ENCODE results near the gene GAA.
A peak's percentile ranks its signal among the peaks of the same experiment; 100 is the strongest.
"Not testable (repeated sequence)": the region's sequence is repeated elsewhere in the genome, so short reads cannot be mapped to it uniquely, and the experiment has no call there.

GAA gene

GRCh38 chr17:80145076-80146075, 44.0 kb downstream of the GAA start:
- no peak for DNase-seq (ENCODE audit: low read depth)

GRCh38 chr17:80146121-80147034, 45.0 kb downstream of the GAA start:
- DNase-seq (ENCODE audit: low read depth) = no peak

GRCh38 chr17:80147035-80147822, 45.8 kb downstream of the GAA start, which contains the start of gene EIF4A3:
Gene EIF4A3, minus strand, starts transcription at chr17:80147128. Its CDS starts 167 bp downstream, at chr17:80146961.
- DNase-seq (ENCODE audit: low read depth) = peak; percentile 99

GRCh38 chr17:80151333-80151732, 50.0 kb downstream of the GAA start:
- DNase-seq (ENCODE audit: low read depth) = peak; percentile 83

GRCh38 chr17:80152081-80152702, 50.8 kb downstream of the GAA start:
- peak; percentile 84 for DNase-seq (ENCODE audit: low read depth)

GRCh38 chr17:80153004-80153403, 51.6 kb downstream of the GAA start:
- DNase-seq (ENCODE audit: low read depth) = no peak

GRCh38 chr17:80154166-80154565, 52.8 kb downstream of the GAA start:
- no peak for DNase-seq (ENCODE audit: low read depth)

- not testable (repeated sequence) for DNase-seq (ENCODE audit: low read depth)
Measured at GRCh38 chr17:80155600-80155999, 54.2 kb downstream of the GAA start.

DNA sequence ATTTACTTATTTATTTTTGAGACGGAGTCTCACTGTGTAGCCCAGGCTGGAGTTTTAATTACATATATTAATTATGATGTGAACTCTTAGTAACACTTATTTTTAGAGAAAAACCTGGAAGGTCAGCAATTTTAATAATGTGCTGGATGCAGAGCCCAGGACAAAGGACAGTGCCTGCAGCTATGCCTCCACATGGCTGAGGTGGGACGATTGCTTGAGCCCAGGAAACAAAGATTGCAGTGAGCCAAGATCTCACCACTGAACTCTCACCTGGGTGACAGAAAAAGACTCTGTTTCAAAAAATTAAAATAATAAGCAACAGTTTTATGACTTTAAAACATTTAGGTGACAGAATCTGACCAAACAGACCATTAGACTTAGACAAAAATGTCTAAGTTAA, 57.5 kb downstream of the GAA start:
- no peak for DNase-seq (ENCODE audit: low read depth)

DNA sequence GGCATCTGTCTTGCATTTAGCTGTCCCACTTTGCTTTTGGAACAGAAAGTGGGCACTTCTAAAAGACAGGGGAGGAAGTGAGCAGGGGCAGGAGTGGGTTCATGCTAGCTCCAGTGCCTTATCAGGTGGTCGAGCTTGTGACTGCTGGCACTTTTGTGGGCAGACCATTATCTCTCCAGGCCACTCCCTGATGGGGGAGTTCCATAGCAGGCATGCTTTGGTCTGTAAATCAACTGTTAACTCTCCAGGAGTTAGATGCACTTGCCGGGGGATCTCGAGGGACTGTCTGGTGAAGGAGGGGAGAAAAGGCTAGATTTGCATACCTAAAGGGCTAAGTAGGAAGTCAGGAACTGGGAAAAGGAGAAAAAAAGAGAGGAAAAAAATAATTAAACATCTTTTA, 59.2 kb downstream of the GAA start:
- peak; percentile 18 for DNase-seq (ENCODE audit: low read depth)

DNA sequence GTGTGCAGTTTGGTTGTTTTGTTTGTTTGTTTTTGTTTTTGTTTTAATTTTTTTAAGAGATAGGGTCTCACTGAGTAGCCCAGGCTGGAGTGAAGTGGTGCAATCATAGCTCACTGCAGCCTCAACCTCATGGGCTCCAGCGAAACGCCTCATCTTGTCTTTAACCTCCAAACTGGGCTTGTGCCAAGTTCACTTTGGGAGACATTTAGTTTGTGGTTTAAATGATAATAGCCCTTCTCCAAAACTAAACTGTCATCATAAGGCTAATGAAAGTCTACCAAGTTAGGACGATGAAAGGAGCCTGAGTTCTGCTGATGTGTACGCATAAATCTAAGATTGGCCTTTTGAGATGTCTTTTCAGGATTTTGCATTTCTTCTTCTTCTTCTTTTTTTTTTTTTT, 62.0 kb downstream of the GAA start:
- DNase-seq (ENCODE audit: low read depth) = peak; percentile 20

GRCh38 chr17:80164185-80164584, 62.8 kb downstream of the GAA start:
- DNase-seq (ENCODE audit: low read depth) = no peak

GRCh38 chr17:80166446-80166845, 65.1 kb downstream of the GAA start:
- no peak for DNase-seq (ENCODE audit: low read depth)

DNA sequence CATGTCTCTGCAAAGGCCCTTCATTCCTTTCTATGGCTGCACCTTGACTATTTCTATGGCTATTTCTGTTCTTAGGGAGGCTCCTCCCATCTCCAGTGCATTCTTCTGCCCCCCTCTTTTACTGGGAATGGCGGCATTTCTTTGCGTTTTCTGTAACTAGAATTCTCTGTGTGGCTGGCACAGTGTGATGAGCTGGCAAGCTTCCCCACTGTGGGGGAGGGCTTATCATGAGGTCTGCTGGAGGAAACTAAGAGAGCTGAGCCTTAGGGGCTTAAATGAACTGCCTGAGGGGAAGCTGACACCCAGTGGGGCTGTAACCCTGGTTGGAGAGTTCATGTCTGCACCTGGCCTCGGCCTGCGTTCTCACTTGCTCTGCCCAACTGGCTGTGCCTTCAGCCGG, 67.0 kb downstream of the GAA start:
- peak; percentile 30 for DNase-seq (ENCODE audit: low read depth)

DNA sequence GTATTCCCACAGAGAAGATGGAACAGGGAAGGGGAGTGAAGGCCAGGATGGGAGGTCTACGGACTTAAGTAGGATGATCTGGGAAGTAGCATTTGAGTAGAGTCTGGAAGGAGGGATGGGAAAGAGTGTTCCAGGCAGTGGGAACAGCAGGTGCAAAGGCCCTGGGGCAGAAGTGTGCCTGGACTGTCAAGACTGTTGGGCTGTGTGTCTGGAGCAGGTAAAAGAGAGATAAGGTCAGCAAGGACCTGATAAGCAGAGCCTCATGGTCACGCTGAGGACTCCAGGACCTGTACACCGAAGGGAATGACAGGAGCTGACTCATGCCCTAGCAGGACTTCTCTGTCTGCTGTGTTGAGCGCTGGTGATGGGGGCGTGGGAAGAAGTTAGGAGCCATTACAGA, 67.7 kb downstream of the GAA start:
- DNase-seq (ENCODE audit: low read depth) = no peak
